ENCODE data around the gene RHCG.
A peak's percentile ranks its signal among the peaks of the same experiment; 100 is the strongest.

RHCG gene

GRCh38 chr15:89451846-89452245, 44.5 kb downstream of the RHCG start:
- Histone ChIP-seq H3K9me3 (ENCODE audit: control insufficient read depth, low read length) (peaks cover 4% of the 10 kb centered on the region), H3K9ac (ENCODE audit: low read length) (no peak overlapping the region), H3K27me3 (replicated peaks; ENCODE audit: control insufficient read depth, insufficient read depth, low read length) (peaks cover 62% of the 10 kb centered on the region), H3K36me3 (ENCODE audit: control insufficient read depth, insufficient read depth, low read length, severe bottlenecking) (no peaks in the 10 kb centered on the region), H3K4me3 (ENCODE audit: low read length) (no peak overlapping the region), H3K4me1 (ENCODE audit: control insufficient read depth, insufficient read depth, low read length) (no peaks in the 10 kb centered on the region)
- no peak for DNase-seq (ENCODE audit: low read depth)

- H3K4me1 ChIP-seq (ENCODE audit: control insufficient read depth, insufficient read depth, low read length): no peaks in the 10 kb centered on the region
- H3K9ac ChIP-seq (ENCODE audit: low read length): no peak overlapping the region
- no peaks in the 10 kb centered on the region for H3K36me3 ChIP-seq (ENCODE audit: control insufficient read depth, insufficient read depth, low read length, severe bottlenecking)
- no peak overlapping the region for H3K4me3 ChIP-seq (ENCODE audit: low read length)
- no peak for DNase-seq (ENCODE audit: low read depth)
- H3K27me3 ChIP-seq (replicated peaks; ENCODE audit: control insufficient read depth, insufficient read depth, low read length): peaks cover 72% of the 10 kb centered on the region
- H3K9me3 ChIP-seq (ENCODE audit: control insufficient read depth, low read length): no peaks in the 10 kb centered on the region
These were observed 46.0 kb downstream of the RHCG start for GRCh38 chr15:89450076-89451006.

- Histone ChIP-seq H3K9ac (ENCODE audit: low read length) (no peak overlapping the region), H3K4me3 (ENCODE audit: low read length) (no peak overlapping the region), H3K27me3 (replicated peaks; ENCODE audit: control insufficient read depth, insufficient read depth, low read length) (peaks cover 85% of the 10 kb centered on the region), H3K36me3 (ENCODE audit: control insufficient read depth, insufficient read depth, low read length, severe bottlenecking) (no peaks in the 10 kb centered on the region), H3K4me1 (ENCODE audit: control insufficient read depth, insufficient read depth, low read length) (no peaks in the 10 kb centered on the region), H3K9me3 (ENCODE audit: control insufficient read depth, low read length) (no peaks in the 10 kb centered on the region)
- DNase-seq (ENCODE audit: low read depth): no peak
These were observed 47.6 kb downstream of the RHCG start for GRCh38 chr15:89448825-89449224.

GRCh38 chr15:89447676-89448075, 48.7 kb downstream of the RHCG start:
- Histone ChIP-seq H3K9me3 (ENCODE audit: control insufficient read depth, low read length) (no peaks in the 10 kb centered on the region), H3K9ac (ENCODE audit: low read length) (no peak overlapping the region), H3K36me3 (ENCODE audit: control insufficient read depth, insufficient read depth, low read length, severe bottlenecking) (no peaks in the 10 kb centered on the region), H3K4me1 (ENCODE audit: control insufficient read depth, insufficient read depth, low read length) (no peaks in the 10 kb centered on the region), H3K27me3 (replicated peaks; ENCODE audit: control insufficient read depth, insufficient read depth, low read length) (peaks cover 89% of the 10 kb centered on the region), H3K4me3 (ENCODE audit: low read length) (no peak overlapping the region)
- no peak for DNase-seq (ENCODE audit: low read depth)

- no peak overlapping the region for H3K9ac ChIP-seq (ENCODE audit: low read length)
- H3K9me3 ChIP-seq (ENCODE audit: control insufficient read depth, low read length): no peaks in the 10 kb centered on the region
- H3K27me3 ChIP-seq (replicated peaks; ENCODE audit: control insufficient read depth, insufficient read depth, low read length): peaks cover 87% of the 10 kb centered on the region
These were observed 50.0 kb downstream of the RHCG start for GRCh38 chr15:89446255-89446891.

GRCh38 chr15:89445518-89445917, 50.9 kb downstream of the RHCG start:
- Histone ChIP-seq H3K9me3 (ENCODE audit: control insufficient read depth, low read length) (no peaks in the 10 kb centered on the region), H3K4me1 (ENCODE audit: control insufficient read depth, insufficient read depth, low read length) (no peaks in the 10 kb centered on the region), H3K9ac (ENCODE audit: low read length) (no peak overlapping the region), H3K36me3 (ENCODE audit: control insufficient read depth, insufficient read depth, low read length, severe bottlenecking) (no peaks in the 10 kb centered on the region), H3K27me3 (replicated peaks; ENCODE audit: control insufficient read depth, insufficient read depth, low read length) (peaks cover 80% of the 10 kb centered on the region), H3K4me3 (ENCODE audit: low read length) (no peak overlapping the region)
- no peak for DNase-seq (ENCODE audit: low read depth)

More at GRCh38 chr15:89446255-89446891, 50.0 kb downstream of the RHCG start:
- Histone ChIP-seq H3K4me3 (ENCODE audit: low read length) (no peak overlapping the region), H3K36me3 (ENCODE audit: control insufficient read depth, insufficient read depth, low read length, severe bottlenecking) (no peaks in the 10 kb centered on the region), H3K4me1 (ENCODE audit: control insufficient read depth, insufficient read depth, low read length) (no peaks in the 10 kb centered on the region)
- DNase-seq (ENCODE audit: low read depth): no peak

- no peak for DNase-seq (ENCODE audit: low read depth)
- H3K27me3 ChIP-seq (replicated peaks; ENCODE audit: control insufficient read depth, insufficient read depth, low read length): peaks cover 80% of the 10 kb centered on the region
These were observed 51.9 kb downstream of the RHCG start for GRCh38 chr15:89444241-89445225.

GRCh38 chr15:89443581-89443980, 52.8 kb downstream of the RHCG start:
- no peaks in the 10 kb centered on the region for H3K36me3 ChIP-seq (ENCODE audit: control insufficient read depth, insufficient read depth, low read length, severe bottlenecking)
- DNase-seq (ENCODE audit: low read depth): no peak
- H3K27me3 ChIP-seq (replicated peaks; ENCODE audit: control insufficient read depth, insufficient read depth, low read length): peaks cover 78% of the 10 kb centered on the region
- no peaks in the 10 kb centered on the region for H3K4me1 ChIP-seq (ENCODE audit: control insufficient read depth, insufficient read depth, low read length)
- no peaks in the 10 kb centered on the region for H3K9me3 ChIP-seq (ENCODE audit: control insufficient read depth, low read length)
- H3K9ac ChIP-seq (ENCODE audit: low read length): no peak overlapping the region
- no peak overlapping the region for H3K4me3 ChIP-seq (ENCODE audit: low read length)

More at GRCh38 chr15:89444241-89445225, 51.9 kb downstream of the RHCG start:
- H3K9me3 ChIP-seq (ENCODE audit: control insufficient read depth, low read length): no peaks in the 10 kb centered on the region
- no peaks in the 10 kb centered on the region for H3K4me1 ChIP-seq (ENCODE audit: control insufficient read depth, insufficient read depth, low read length)
- no peaks in the 10 kb centered on the region for H3K36me3 ChIP-seq (ENCODE audit: control insufficient read depth, insufficient read depth, low read length, severe bottlenecking)
- no peak overlapping the region for H3K9ac ChIP-seq (ENCODE audit: low read length)
- H3K4me3 ChIP-seq (ENCODE audit: low read length): no peak overlapping the region

- Histone ChIP-seq H3K27me3 (replicated peaks; ENCODE audit: control insufficient read depth, insufficient read depth, low read length) (peaks cover 81% of the 10 kb centered on the region), H3K9ac (ENCODE audit: low read length) (no peak overlapping the region), H3K4me3 (ENCODE audit: low read length) (no peak overlapping the region), H3K4me1 (ENCODE audit: control insufficient read depth, insufficient read depth, low read length) (no peaks in the 10 kb centered on the region), H3K36me3 (ENCODE audit: control insufficient read depth, insufficient read depth, low read length, severe bottlenecking) (no peaks in the 10 kb centered on the region), H3K9me3 (ENCODE audit: control insufficient read depth, low read length) (no peaks in the 10 kb centered on the region)
- peak; percentile 49 for DNase-seq (ENCODE audit: low read depth)
These were observed 53.6 kb downstream of the RHCG start for GRCh38 chr15:89442671-89443307.

GRCh38 chr15:89442155-89442554, 54.2 kb downstream of the RHCG start:
- DNase-seq (ENCODE audit: low read depth): no peak
- no peaks in the 10 kb centered on the region for H3K36me3 ChIP-seq (ENCODE audit: control insufficient read depth, insufficient read depth, low read length, severe bottlenecking)
- H3K4me3 ChIP-seq (ENCODE audit: low read length): no peak overlapping the region
- H3K4me1 ChIP-seq (ENCODE audit: control insufficient read depth, insufficient read depth, low read length): no peaks in the 10 kb centered on the region
- peaks cover 83% of the 10 kb centered on the region for H3K27me3 ChIP-seq (replicated peaks; ENCODE audit: control insufficient read depth, insufficient read depth, low read length)
- no peak overlapping the region for H3K9ac ChIP-seq (ENCODE audit: low read length)
- H3K9me3 ChIP-seq (ENCODE audit: control insufficient read depth, low read length): no peaks in the 10 kb centered on the region

Data from adipocyte (in vitro differentiated cells).